ENCODE data around the gene GPR42.

Gene GPR42

DNA sequence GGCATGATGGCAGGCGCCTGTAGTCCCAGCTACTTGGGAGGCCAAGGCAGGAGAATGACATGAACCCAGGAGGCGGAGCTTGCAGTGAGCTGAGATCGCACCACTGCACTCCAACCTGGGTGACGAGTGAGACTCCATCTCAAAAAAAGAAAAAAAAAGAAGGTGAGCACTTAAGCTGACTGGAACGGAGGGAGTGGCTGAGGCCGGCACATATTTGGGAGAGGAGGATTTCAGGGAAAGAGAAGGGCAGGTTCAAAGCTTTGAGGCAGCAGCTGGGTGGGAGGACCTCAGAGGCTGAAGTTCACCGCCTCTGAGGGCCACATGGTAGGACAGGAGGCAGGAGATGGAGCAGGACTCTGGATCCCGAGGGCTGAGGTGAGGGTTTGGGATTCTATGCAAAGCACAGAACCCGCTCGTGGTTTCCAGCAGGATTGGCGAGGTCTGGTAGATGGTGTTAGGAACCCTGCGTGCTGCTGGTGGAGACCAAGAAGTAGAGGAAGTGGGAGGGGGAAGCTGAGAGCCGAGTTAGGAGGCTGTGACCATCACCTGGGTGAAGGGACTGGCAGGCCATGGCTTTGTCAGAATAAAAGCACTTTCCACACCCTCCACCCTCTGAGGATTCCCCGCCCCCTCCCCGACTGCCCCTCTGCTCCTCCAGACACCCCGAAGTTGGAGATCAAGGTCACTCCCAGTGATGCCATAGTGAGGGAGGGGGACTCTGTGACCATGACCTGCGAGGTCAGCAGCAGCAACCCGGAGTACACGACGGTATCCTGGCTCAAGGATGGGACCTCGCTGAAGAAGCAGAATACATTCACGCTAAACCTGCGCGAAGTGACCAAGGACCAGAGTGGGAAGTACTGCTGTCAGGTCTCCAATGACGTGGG lies 33.5 kb upstream of the GPR42 start:
- ChIA-PET CTCF (interaction anchor here (1.0 to 1.5 kb wide), 3 partner anchors 10 to 158 kb away, joined by 3 read pairs; no protein-coding TSS in a partner anchor), POLR2A (interaction anchor here (2.0 kb wide), 1 partner anchor 10 kb away, joined by 16 read pairs; the partner anchor contains the start of gene FFAR1)
- TF ChIP-seq CTCF (IDR thresholded peaks at IDR 0.05; ENCODE audit: control extremely low read depth, extremely low read depth, low read depth, missing control alignments), result no peak

GRCh38 chr19:35337984-35338296 lies 32.9 kb upstream of the GPR42 start:
- TF ChIP-seq CTCF (IDR thresholded peaks at IDR 0.05; ENCODE audit: control extremely low read depth, extremely low read depth, low read depth, missing control alignments), result no peak
- POLR2A ChIA-PET, result interaction anchor here (2.0 kb wide), 1 partner anchor 9 kb away, joined by 16 read pairs; the partner anchor contains the start of gene FFAR1
- CTCF ChIA-PET, result interaction anchor here (1.3 to 1.5 kb wide), 2 partner anchors 11 to 157 kb away, joined by 3 read pairs; no protein-coding TSS in a partner anchor
- no peak for DNase-seq (ENCODE audit: extremely low spot score)

More for the DNA sequence above, 33.5 kb upstream of the GPR42 start:
- DNase-seq (ENCODE audit: extremely low spot score), result peak; percentile 25

DNA sequence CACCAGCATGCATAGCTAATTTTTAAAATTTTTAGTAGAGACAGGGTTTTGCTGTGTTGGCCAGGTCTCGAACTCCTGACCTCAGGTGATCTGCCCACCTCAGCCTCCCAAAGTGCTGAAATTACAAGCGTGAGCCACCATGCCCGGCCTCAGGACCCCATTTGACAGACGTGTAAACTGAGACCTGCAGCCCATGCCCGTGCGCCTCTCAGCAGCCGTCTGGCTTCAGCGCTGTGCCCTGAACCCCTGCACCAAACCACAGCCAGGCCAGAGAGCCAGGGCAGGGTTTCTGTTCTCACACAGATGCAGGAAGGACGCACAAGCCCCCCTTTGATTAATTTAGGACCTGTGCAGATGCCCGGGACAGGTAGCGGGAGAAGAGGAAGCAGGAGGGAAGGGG lies 30.4 kb upstream of the GPR42 start:
- TF ChIP-seq CTCF (IDR thresholded peaks at IDR 0.05; ENCODE audit: control extremely low read depth, extremely low read depth, low read depth, missing control alignments), result no peak
- ChIA-PET CTCF (interaction anchor here (1.0 to 1.2 kb wide), 2 partner anchors 10 to 12 kb away, joined by 3 to 4 read pairs; no protein-coding TSS in a partner anchor), POLR2A (no interaction called here)
- DNase-seq (ENCODE audit: extremely low spot score), result no peak

DNA sequence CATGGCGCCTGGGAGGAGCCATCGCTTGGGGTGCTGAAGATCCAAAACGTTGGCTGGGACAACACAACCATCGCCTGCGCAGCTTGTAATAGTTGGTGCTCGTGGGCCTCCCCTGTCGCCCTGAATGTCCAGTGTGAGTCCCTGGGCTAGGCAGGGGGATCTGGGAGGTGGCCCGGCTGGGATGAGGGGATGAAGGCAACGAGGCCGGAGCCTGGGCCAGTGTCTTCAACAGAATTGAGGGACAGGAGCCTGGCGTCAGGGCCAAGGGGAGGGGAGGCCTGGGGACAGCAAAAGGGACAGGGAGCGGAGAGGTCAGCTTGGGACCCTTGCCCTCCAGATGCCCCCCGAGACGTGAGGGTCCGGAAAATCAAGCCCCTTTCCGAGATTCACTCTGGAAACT lies 29.9 kb upstream of the GPR42 start:
- no peak for TF ChIP-seq CTCF (IDR thresholded peaks at IDR 0.05; ENCODE audit: control extremely low read depth, extremely low read depth, low read depth, missing control alignments)
- DNase-seq (ENCODE audit: extremely low spot score), result no peak
- ChIA-PET CTCF (no interaction called here), POLR2A (no interaction called here)

GRCh38 chr19:35341565-35342225 lies 29.2 kb upstream of the GPR42 start:
- ChIA-PET POLR2A (no interaction called here), CTCF (interaction anchor here (0.7 kb wide), 1 partner anchor 10 kb away, joined by 3 read pairs; no protein-coding TSS in a partner anchor)
- no peak for DNase-seq (ENCODE audit: extremely low spot score)
- TF ChIP-seq CTCF (IDR thresholded peaks at IDR 0.05; ENCODE audit: control extremely low read depth, extremely low read depth, low read depth, missing control alignments), result no peak

- ChIA-PET CTCF (interaction anchor here (0.7 to 1.2 kb wide), 2 partner anchors 11 to 73 kb away, joined by 3 read pairs; no protein-coding TSS in a partner anchor), POLR2A (interaction anchor here (0.6 kb wide), 1 partner anchor 97 kb away, joined by 3 read pairs; no protein-coding TSS in a partner anchor)
- DNase-seq (ENCODE audit: extremely low spot score), result no peak
- TF ChIP-seq CTCF (IDR thresholded peaks at IDR 0.05; ENCODE audit: control extremely low read depth, extremely low read depth, low read depth, missing control alignments), result no peak
Measured at GRCh38 chr19:35342430-35342829, 28.4 kb upstream of the GPR42 start.
